ENCODE results near the gene MED17.

GRCh38 chr11:93735627-93736026 is 48.5 kb upstream of the MED17 start:
- TF ChIP-seq CTCF (IDR thresholded peaks at IDR 0.05) = no peak
- TF ChIP-seq ZFX (IDR thresholded peaks at IDR 0.05; ENCODE audit: borderline replicate concordance) = no peak

Measured in 22Rv1 (cell line).